Neural cell (in vitro differentiated cells): Measurements from ENCODE around the gene RXRB. TPM values are rescaled to one million over a fixed set of nuclear protein-coding genes. Genes with fewer than 3 reads are reported as not detected.

Source experiments
- H2AFZ ChIP-seq: fragments of 200-600, 300-800 bp; sonication (generic), shearing (Covaris generic); 2 replicates; pipeline ENCODE4 v1.6.0; 2014; ENCODE audit warnings: low read depth, mild to moderate bottlenecking, antibody characterized with exemption, low read length, moderate library complexity
- H3F3A ChIP-seq: fragments of 200-600 bp; shearing (Covaris generic); 2 replicates; pipeline ENCODE4 v1.6.1; 2016; ENCODE audit warnings: mild to moderate bottlenecking, moderate library complexity, mixed read lengths, antibody characterized with exemption, low read length; ENCODE audit not compliant: insufficient read depth, poor library complexity, severe bottlenecking
- H3K27ac ChIP-seq: fragments of 200-600, 300-800 bp; sonication (generic), shearing (Covaris generic); 2 replicates; pipeline ENCODE4 v1.5.1; 2014; ENCODE audit warnings: mild to moderate bottlenecking, low read length, moderate library complexity
- H3K27me3 ChIP-seq: fragments of 300-800, 200-600 bp; sonication (generic), shearing (Covaris generic); 2 replicates; pipeline ENCODE4 v1.6.0; 2014; ENCODE audit warnings: mild to moderate bottlenecking, low read depth, low read length, moderate library complexity; ENCODE audit not compliant: insufficient read depth
- H3K36me3 ChIP-seq: fragments of 300-800, 200-600 bp; sonication (generic), shearing (Covaris generic); 2 replicates; pipeline ENCODE4 v1.5.1; 2014; ENCODE audit warnings: mild to moderate bottlenecking, antibody characterized with exemption, low read length, moderate library complexity; ENCODE audit not compliant: insufficient read depth
- H3K4me2 ChIP-seq: fragments of 300-800, 200-600 bp; sonication (generic), shearing (Covaris generic); 2 replicates; pipeline ENCODE4 v1.6.0; 2014; ENCODE audit warnings: mild to moderate bottlenecking, low read length
- H3K4me3 ChIP-seq: fragments of 300-800, 200-600 bp; sonication (generic), shearing (Covaris generic); 2 replicates; pipeline ENCODE4 v1.5.1; 2014; ENCODE audit warnings: mild to moderate bottlenecking, low read length, moderate library complexity
- H3K79me2 ChIP-seq: fragments of 200-600 bp; shearing (Covaris generic); replicated peaks from 2 replicates; pipeline ENCODE4 v1.6.0; 2014; ENCODE audit warnings: mild to moderate bottlenecking, low read length, moderate library complexity; ENCODE audit not compliant: insufficient read depth
- H3K9ac ChIP-seq: fragments of 300-800, 200-600 bp; sonication (generic), shearing (Covaris generic); 2 replicates; pipeline ENCODE4 v1.6.1; 2016; ENCODE audit warnings: mild to moderate bottlenecking, low read length, mixed read lengths
- H3K9me2 ChIP-seq: fragments of 200-600 bp; shearing (Covaris generic); 2 replicates; pipeline ENCODE4 v1.6.1; 2016; ENCODE audit warnings: mild to moderate bottlenecking, low read length, mixed read lengths; ENCODE audit not compliant: insufficient read depth
- H3K9me3 ChIP-seq: fragments of 200-600, 300-800 bp; sonication (generic), shearing (Covaris generic); 2 replicates; pipeline ENCODE4 v1.6.1; 2016; ENCODE audit warnings: mild to moderate bottlenecking, mixed run types, low read length, moderate library complexity, mixed read lengths
- H4K20me1 ChIP-seq: fragments of 200-600 bp; shearing (Covaris generic); 2 replicates; pipeline ENCODE4 v1.6.1; 2016; ENCODE audit warnings: mild to moderate bottlenecking, mixed run types; ENCODE audit not compliant: insufficient read depth
- EP300 ChIP-seq: fragments of 450-650 bp; conservative IDR thresholded peaks from 2 replicates; pipeline ENCODE4 v1.6.1; 2014; ENCODE audit warnings: antibody characterized with exemption, mild to moderate bottlenecking, moderate library complexity; ENCODE audit not compliant: poor library complexity, severe bottlenecking
- EZH2 ChIP-seq: fragments of 200-600, 300-800 bp; shearing (Covaris generic), sonication (generic); IDR thresholded peaks from 2 replicates; pipeline ENCODE4 v1.6.1; 2014; ENCODE audit warnings: antibody characterized with exemption, low read length, borderline replicate concordance, mild to moderate bottlenecking; ENCODE audit not compliant: insufficient read depth, poor library complexity, severe bottlenecking
- MXI1 ChIP-seq: fragments of 450-650 bp; conservative IDR thresholded peaks from 2 replicates; pipeline ENCODE4 v1.6.1; 2014; ENCODE audit warnings: antibody characterized with exemption, mild to moderate bottlenecking; ENCODE audit not compliant: poor library complexity, severe bottlenecking
- POLR2AphosphoS5 ChIP-seq: IDR thresholded peaks from 2 replicates; pipeline ENCODE4 v1.6.1; 2012
- RAD21 ChIP-seq: fragments of 450-650 bp; conservative IDR thresholded peaks from 2 replicates; pipeline ENCODE4 v1.6.1; 2014; ENCODE audit warnings: antibody characterized with exemption, mild to moderate bottlenecking, moderate library complexity
- REST ChIP-seq: IDR thresholded peaks from 2 replicates; pipeline ENCODE4 v1.6.1; 2012; ENCODE audit warnings: borderline replicate concordance
- SMC3 ChIP-seq: fragments of 450-650 bp; conservative IDR thresholded peaks from 2 replicates; pipeline ENCODE4 v1.6.1; 2014; ENCODE audit warnings: antibody characterized with exemption, mild to moderate bottlenecking, moderate library complexity; ENCODE audit not compliant: poor library complexity
- TAF1 ChIP-seq: IDR thresholded peaks from 2 replicates; pipeline ENCODE4 v1.6.1; 2012; ENCODE audit warnings: low read depth
- polyA plus RNA-seq: library from polyadenylated mRNA; depleted of rRNA; stranded (reverse); fragments of >200 nt; gene quantifications from 2 replicates; pipeline ENCODE4 v1.2.3, GENCODE V29; 2014
- TF ChIP-seq, protein P1 (sequence below): fragments of 450-650 bp; IDR thresholded peaks from 2 replicates; pipeline ENCODE4 v1.5.1; 2014; ENCODE audit warnings: antibody characterized with exemption, mild to moderate bottlenecking, moderate library complexity; ENCODE audit not compliant: poor library complexity, severe bottlenecking

The RXRB gene
- polyA plus RNA-seq, 1 donor from 2014 or later, result 60.7 TPM

DNA sequence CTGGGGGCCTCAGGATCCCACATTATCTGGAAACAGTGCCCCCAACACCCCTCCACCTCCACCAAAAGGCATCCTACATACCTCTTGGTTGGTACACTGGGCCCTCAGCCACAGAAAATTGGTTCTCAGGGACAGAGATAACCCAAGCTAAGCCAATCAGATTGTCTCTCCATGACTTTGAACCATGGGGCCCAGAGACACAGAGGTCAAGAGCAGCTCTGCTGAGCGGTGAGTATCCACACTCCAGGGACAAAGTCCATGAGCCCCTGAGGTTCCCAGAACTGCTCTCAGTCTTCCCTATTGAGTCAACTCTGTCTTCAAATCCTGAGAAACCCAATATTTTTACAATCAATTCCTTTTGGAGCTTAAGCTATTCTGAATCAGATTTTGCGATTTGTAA, 43.5 kb downstream of the RXRB start:
- peaks cover 7% of the 10 kb centered on the region for H3K27me3 ChIP-seq
- no peak overlapping the region for H2AFZ ChIP-seq
- H3K9ac ChIP-seq, result no peak overlapping the region
- H3K9me2 ChIP-seq, result no peaks in the 10 kb centered on the region
- H3K4me3 ChIP-seq, result no peak overlapping the region
- no peak overlapping the region for H3K4me2 ChIP-seq
- no peaks in the 10 kb centered on the region for H3K36me3 ChIP-seq
- H4K20me1 ChIP-seq, result no peaks in the 10 kb centered on the region
- H3K9me3 ChIP-seq, result no peaks in the 10 kb centered on the region
- no peak overlapping the region for H3K27ac ChIP-seq
- H3K79me2 ChIP-seq, result no peaks in the 10 kb centered on the region
- no peaks in the 10 kb centered on the region for H3F3A ChIP-seq
- TF ChIP-seq RAD21 (no peak), MXI1 (no peak), REST (no peak), TAF1 (no peak), EZH2 (no peak), EP300 (no peak), SMC3 (no peak), POLR2AphosphoS5 (no peak)
- TF ChIP-seq, protein P1, sequence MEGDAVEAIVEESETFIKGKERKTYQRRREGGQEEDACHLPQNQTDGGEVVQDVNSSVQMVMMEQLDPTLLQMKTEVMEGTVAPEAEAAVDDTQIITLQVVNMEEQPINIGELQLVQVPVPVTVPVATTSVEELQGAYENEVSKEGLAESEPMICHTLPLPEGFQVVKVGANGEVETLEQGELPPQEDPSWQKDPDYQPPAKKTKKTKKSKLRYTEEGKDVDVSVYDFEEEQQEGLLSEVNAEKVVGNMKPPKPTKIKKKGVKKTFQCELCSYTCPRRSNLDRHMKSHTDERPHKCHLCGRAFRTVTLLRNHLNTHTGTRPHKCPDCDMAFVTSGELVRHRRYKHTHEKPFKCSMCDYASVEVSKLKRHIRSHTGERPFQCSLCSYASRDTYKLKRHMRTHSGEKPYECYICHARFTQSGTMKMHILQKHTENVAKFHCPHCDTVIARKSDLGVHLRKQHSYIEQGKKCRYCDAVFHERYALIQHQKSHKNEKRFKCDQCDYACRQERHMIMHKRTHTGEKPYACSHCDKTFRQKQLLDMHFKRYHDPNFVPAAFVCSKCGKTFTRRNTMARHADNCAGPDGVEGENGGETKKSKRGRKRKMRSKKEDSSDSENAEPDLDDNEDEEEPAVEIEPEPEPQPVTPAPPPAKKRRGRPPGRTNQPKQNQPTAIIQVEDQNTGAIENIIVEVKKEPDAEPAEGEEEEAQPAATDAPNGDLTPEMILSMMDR, result no peak

- H3K9ac ChIP-seq, result no peak overlapping the region
- H3K79me2 ChIP-seq, result no peaks in the 10 kb centered on the region
- H3K9me2 ChIP-seq, result no peaks in the 10 kb centered on the region
- H3K4me2 ChIP-seq, result no peak overlapping the region
- peaks cover 3% of the 10 kb centered on the region for H3K27me3 ChIP-seq
- no peaks in the 10 kb centered on the region for H3F3A ChIP-seq
- no peak overlapping the region for H3K4me3 ChIP-seq
- H3K27ac ChIP-seq, result no peak overlapping the region
- H4K20me1 ChIP-seq, result no peaks in the 10 kb centered on the region
- TF ChIP-seq, protein P1, result no peak
- TF ChIP-seq RAD21, result no peak
- no peak for TF ChIP-seq MXI1
- TF ChIP-seq SMC3, result no peak
- TF ChIP-seq POLR2AphosphoS5, result no peak
- no peak for TF ChIP-seq REST
- TF ChIP-seq EZH2, result no peak
- no peaks in the 10 kb centered on the region for H3K9me3 ChIP-seq
- no peak overlapping the region for H2AFZ ChIP-seq
- no peaks in the 10 kb centered on the region for H3K36me3 ChIP-seq
Observed at GRCh38 chr6:33156561-33156960, 43.9 kb downstream of the RXRB start.
